Cortex of kidney (tissue), 1 donor: ENCODE measurements around the gene NUDT14.

Experiments used
- DNase-seq: peaks from one replicate; lab custom pipeline; 2025; lab: John Stamatoyannopoulos, UW

The NUDT14 gene

GRCh38 chr14:105199093-105199492 is 18.0 kb upstream of the NUDT14 start:
- no peak for DNase-seq

- no peak for DNase-seq
Measured at GRCh38 chr14:105198588-105198987, 17.5 kb upstream of the NUDT14 start.

- no peak for DNase-seq
Measured at GRCh38 chr14:105197211-105197641, 16.1 kb upstream of the NUDT14 start.

- no peak for DNase-seq
Measured at GRCh38 chr14:105196265-105196960, 15.3 kb upstream of the NUDT14 start.

- DNase-seq: no peak
Measured at GRCh38 chr14:105195522-105196264, 14.6 kb upstream of the NUDT14 start.

- DNase-seq: no peak
Measured at GRCh38 chr14:105195051-105195450, 13.9 kb upstream of the NUDT14 start.

- DNase-seq: no peak
Measured at GRCh38 chr14:105193916-105194782, 13.0 kb upstream of the NUDT14 start.

GRCh38 chr14:105192866-105193731 is 12.0 kb upstream of the NUDT14 start:
- DNase-seq: no peak

- DNase-seq: no peak
Measured at GRCh38 chr14:105187935-105188524, 6.9 kb upstream of the NUDT14 start.

GRCh38 chr14:105187116-105187515 is 6.0 kb upstream of the NUDT14 start:
- no peak for DNase-seq

- DNase-seq: no peak
Measured at GRCh38 chr14:105185973-105186372, 4.9 kb upstream of the NUDT14 start.

GRCh38 chr14:105185001-105185400 is 3.9 kb upstream of the NUDT14 start:
- no peak for DNase-seq

GRCh38 chr14:105184461-105184860 is 3.3 kb upstream of the NUDT14 start:
- DNase-seq: no peak

GRCh38 chr14:105182296-105183020 is 1.3 kb upstream of the NUDT14 start:
- no peak for DNase-seq

GRCh38 chr14:105181549-105182295 is 610 bp upstream of the NUDT14 start:
- no peak for DNase-seq

GRCh38 chr14:105179191-105179590 is 1.9 kb downstream of the NUDT14 start:
- DNase-seq: no peak

- DNase-seq: no peak
Measured at GRCh38 chr14:105178868-105179140, 2.3 kb downstream of the NUDT14 start.

GRCh38 chr14:105178069-105178867 is 2.8 kb downstream of the NUDT14 start:
- no peak for DNase-seq

GRCh38 chr14:105177082-105177481 is 4.0 kb downstream of the NUDT14 start:
- no peak for DNase-seq
